ENCODE results near the gene KNOP1.

Gene KNOP1

GRCh38 chr16:19753815-19754643 is 36.0 kb upstream of the KNOP1 start:
- peak overlapping the region; percentile 2 for H2AFZ ChIP-seq (ENCODE audit: low read length, unreplicated experiment)
- H3K27ac ChIP-seq (ENCODE audit: low read depth, low read length): peak overlapping the region; percentile 65
- no peaks in the 10 kb centered on the region for H3K79me2 ChIP-seq (ENCODE audit: control insufficient read depth, insufficient read depth, low read length, unreplicated experiment)
- H3K4me1 ChIP-seq (ENCODE audit: control insufficient read depth, insufficient read depth, low read length, unreplicated experiment): peaks cover 13% of the 10 kb centered on the region
- no peaks in the 10 kb centered on the region for H3K27me3 ChIP-seq (ENCODE audit: insufficient read depth, low read length)
- peak overlapping the region; percentile 33; the same call in 1 of the 2 replicates for H3K4me3 ChIP-seq (ENCODE audit: low read depth, low read length)
- no peaks in the 10 kb centered on the region for H3K36me3 ChIP-seq (ENCODE audit: insufficient read depth, low read length)

- Histone ChIP-seq H2AFZ (ENCODE audit: low read length, unreplicated experiment) (no peak overlapping the region), H3K36me3 (ENCODE audit: insufficient read depth, low read length) (no peaks in the 10 kb centered on the region), H3K27me3 (ENCODE audit: insufficient read depth, low read length) (no peaks in the 10 kb centered on the region), H3K4me3 (ENCODE audit: low read depth, low read length) (no peak overlapping the region), H3K4me1 (ENCODE audit: control insufficient read depth, insufficient read depth, low read length, unreplicated experiment) (peaks cover 13% of the 10 kb centered on the region), H3K27ac (ENCODE audit: low read depth, low read length) (no peak overlapping the region), H3K79me2 (ENCODE audit: control insufficient read depth, insufficient read depth, low read length, unreplicated experiment) (no peaks in the 10 kb centered on the region)
Observed at GRCh38 chr16:19751478-19752385, 33.7 kb upstream of the KNOP1 start.

GRCh38 chr16:19749571-19750080 is 31.6 kb upstream of the KNOP1 start:
- H3K4me3 ChIP-seq (ENCODE audit: low read depth, low read length): no peak overlapping the region
- peaks cover 14% of the 10 kb centered on the region for H3K4me1 ChIP-seq (ENCODE audit: control insufficient read depth, insufficient read depth, low read length, unreplicated experiment)
- H3K79me2 ChIP-seq (ENCODE audit: control insufficient read depth, insufficient read depth, low read length, unreplicated experiment): no peaks in the 10 kb centered on the region
- no peaks in the 10 kb centered on the region for H3K27me3 ChIP-seq (ENCODE audit: insufficient read depth, low read length)
- H2AFZ ChIP-seq (ENCODE audit: low read length, unreplicated experiment): no peak overlapping the region
- H3K36me3 ChIP-seq (ENCODE audit: insufficient read depth, low read length): no peaks in the 10 kb centered on the region
- no peak overlapping the region for H3K27ac ChIP-seq (ENCODE audit: low read depth, low read length)

GRCh38 chr16:19748389-19749168 is 30.6 kb upstream of the KNOP1 start:
- no peak overlapping the region for H2AFZ ChIP-seq (ENCODE audit: low read length, unreplicated experiment)
- H3K4me1 ChIP-seq (ENCODE audit: control insufficient read depth, insufficient read depth, low read length, unreplicated experiment): peaks cover 5% of the 10 kb centered on the region
- no peak overlapping the region for H3K27ac ChIP-seq (ENCODE audit: low read depth, low read length)
- no peaks in the 10 kb centered on the region for H3K79me2 ChIP-seq (ENCODE audit: control insufficient read depth, insufficient read depth, low read length, unreplicated experiment)
- no peaks in the 10 kb centered on the region for H3K27me3 ChIP-seq (ENCODE audit: insufficient read depth, low read length)
- no peak overlapping the region for H3K4me3 ChIP-seq (ENCODE audit: low read depth, low read length)
- H3K36me3 ChIP-seq (ENCODE audit: insufficient read depth, low read length): no peaks in the 10 kb centered on the region

- no peak overlapping the region for H3K4me3 ChIP-seq (ENCODE audit: low read depth, low read length)
- no peaks in the 10 kb centered on the region for H3K36me3 ChIP-seq (ENCODE audit: insufficient read depth, low read length)
- H3K4me1 ChIP-seq (ENCODE audit: control insufficient read depth, insufficient read depth, low read length, unreplicated experiment): peaks cover 5% of the 10 kb centered on the region
- no peak overlapping the region for H2AFZ ChIP-seq (ENCODE audit: low read length, unreplicated experiment)
- no peak overlapping the region for H3K27ac ChIP-seq (ENCODE audit: low read depth, low read length)
- no peaks in the 10 kb centered on the region for H3K79me2 ChIP-seq (ENCODE audit: control insufficient read depth, insufficient read depth, low read length, unreplicated experiment)
- H3K27me3 ChIP-seq (ENCODE audit: insufficient read depth, low read length): no peaks in the 10 kb centered on the region
Observed at GRCh38 chr16:19746561-19746960, 28.5 kb upstream of the KNOP1 start.

GRCh38 chr16:19745286-19746010 is 27.4 kb upstream of the KNOP1 start:
- H3K79me2 ChIP-seq (ENCODE audit: control insufficient read depth, insufficient read depth, low read length, unreplicated experiment): no peaks in the 10 kb centered on the region
- no peak overlapping the region for H3K4me3 ChIP-seq (ENCODE audit: low read depth, low read length)
- H3K36me3 ChIP-seq (ENCODE audit: insufficient read depth, low read length): no peaks in the 10 kb centered on the region
- H2AFZ ChIP-seq (ENCODE audit: low read length, unreplicated experiment): no peak overlapping the region
- H3K4me1 ChIP-seq (ENCODE audit: control insufficient read depth, insufficient read depth, low read length, unreplicated experiment): peaks cover 5% of the 10 kb centered on the region
- no peak overlapping the region for H3K27ac ChIP-seq (ENCODE audit: low read depth, low read length)
- H3K27me3 ChIP-seq (ENCODE audit: insufficient read depth, low read length): no peaks in the 10 kb centered on the region

GRCh38 chr16:19744670-19745069 is 26.6 kb upstream of the KNOP1 start:
- no peak overlapping the region for H3K4me3 ChIP-seq (ENCODE audit: low read depth, low read length)
- no peaks in the 10 kb centered on the region for H3K27me3 ChIP-seq (ENCODE audit: insufficient read depth, low read length)
- no peak overlapping the region for H3K27ac ChIP-seq (ENCODE audit: low read depth, low read length)
- no peak overlapping the region for H2AFZ ChIP-seq (ENCODE audit: low read length, unreplicated experiment)
- H3K4me1 ChIP-seq (ENCODE audit: control insufficient read depth, insufficient read depth, low read length, unreplicated experiment): peaks cover 5% of the 10 kb centered on the region
- H3K36me3 ChIP-seq (ENCODE audit: insufficient read depth, low read length): no peaks in the 10 kb centered on the region
- no peaks in the 10 kb centered on the region for H3K79me2 ChIP-seq (ENCODE audit: control insufficient read depth, insufficient read depth, low read length, unreplicated experiment)

GRCh38 chr16:19743816-19744159 is 25.8 kb upstream of the KNOP1 start:
- no peak overlapping the region for H2AFZ ChIP-seq (ENCODE audit: low read length, unreplicated experiment)
- H3K79me2 ChIP-seq (ENCODE audit: control insufficient read depth, insufficient read depth, low read length, unreplicated experiment): no peaks in the 10 kb centered on the region
- H3K4me1 ChIP-seq (ENCODE audit: control insufficient read depth, insufficient read depth, low read length, unreplicated experiment): peaks cover 5% of the 10 kb centered on the region
- no peak overlapping the region for H3K27ac ChIP-seq (ENCODE audit: low read depth, low read length)
- no peaks in the 10 kb centered on the region for H3K36me3 ChIP-seq (ENCODE audit: insufficient read depth, low read length)
- H3K4me3 ChIP-seq (ENCODE audit: low read depth, low read length): no peak overlapping the region
- H3K27me3 ChIP-seq (ENCODE audit: insufficient read depth, low read length): no peaks in the 10 kb centered on the region

GRCh38 chr16:19741354-19741753 is 23.3 kb upstream of the KNOP1 start:
- no peaks in the 10 kb centered on the region for H3K36me3 ChIP-seq (ENCODE audit: insufficient read depth, low read length)
- H3K4me3 ChIP-seq (ENCODE audit: low read depth, low read length): no peak overlapping the region
- H3K27ac ChIP-seq (ENCODE audit: low read depth, low read length): no peak overlapping the region
- no peaks in the 10 kb centered on the region for H3K79me2 ChIP-seq (ENCODE audit: control insufficient read depth, insufficient read depth, low read length, unreplicated experiment)
- peaks cover 5% of the 10 kb centered on the region for H3K4me1 ChIP-seq (ENCODE audit: control insufficient read depth, insufficient read depth, low read length, unreplicated experiment)
- no peak overlapping the region for H2AFZ ChIP-seq (ENCODE audit: low read length, unreplicated experiment)
- H3K27me3 ChIP-seq (ENCODE audit: insufficient read depth, low read length): no peaks in the 10 kb centered on the region
